Neural progenitor cell (in vitro differentiated cells): ENCODE measurements around the gene STRIP2. TPM values are rescaled to one million over a fixed set of nuclear protein-coding genes. Genes with fewer than 3 reads are reported as not detected.

ENCODE experiments used
- DNase-seq: peaks from one replicate; pipeline ENCODE4 v3.0.0-alpha.2; 2016; ENCODE audit warnings: low spot score
- H2AFZ ChIP-seq: fragments of 200-600 bp; sonication (generic); replicated peaks from 2 replicates; pipeline ENCODE4 v1.6.1; 2016; ENCODE audit warnings: antibody characterized with exemption
- H3F3A ChIP-seq: fragments of 200-600 bp; sonication (generic); 2 replicates; pipeline ENCODE4 v1.6.1; 2016; ENCODE audit warnings: antibody characterized with exemption, low read depth
- H3K27ac ChIP-seq: fragments of 200-600 bp; sonication (generic); 2 replicates; pipeline ENCODE4 v1.5.1; 2016; ENCODE audit warnings: mild to moderate bottlenecking
- H3K27me3 ChIP-seq: fragments of 200-600 bp; sonication (generic); 2 replicates; pipeline ENCODE4 v1.6.1; 2016; ENCODE audit warnings: mild to moderate bottlenecking, moderate library complexity
- H3K36me3 ChIP-seq: fragments of 200-600 bp; sonication (generic); 2 replicates; pipeline ENCODE4 v1.5.1; 2016
- H3K4me1 ChIP-seq: fragments of 200-600 bp; sonication (generic); 2 replicates; pipeline ENCODE4 v1.6.1; 2016; ENCODE audit warnings: mixed run types
- H3K4me2 ChIP-seq: fragments of 200-600 bp; sonication (generic); 2 replicates; pipeline ENCODE4 v1.6.1; 2016
- H3K4me3 ChIP-seq: fragments of 200-600 bp; sonication (generic); 2 replicates; pipeline ENCODE4 v1.5.1; 2016
- H3K79me2 ChIP-seq: fragments of 200-600 bp; sonication (generic); 2 replicates; pipeline ENCODE4 v1.6.1; 2016; ENCODE audit warnings: low read depth
- H3K9ac ChIP-seq: fragments of 200-600 bp; sonication (generic); 2 replicates; pipeline ENCODE4 v1.6.1; 2016
- H3K9me3 ChIP-seq: fragments of 200-600 bp; sonication (generic); 2 replicates; pipeline ENCODE4 v1.5.1; 2016; ENCODE audit warnings: low read depth
- H4K20me1 ChIP-seq: fragments of 200-600 bp; sonication (generic); 2 replicates; pipeline ENCODE4 v1.6.1; 2016; ENCODE audit warnings: low read depth
- H3K27ac Mint-ChIP-seq: 3 replicates; pipeline ENCODE4 v1.8.0; 2021; ENCODE audit warnings: mixed read lengths
- H3K27me3 Mint-ChIP-seq: 2 replicates; pipeline ENCODE4 v1.8.0; 2022; ENCODE audit warnings: low read depth, mild to moderate bottlenecking, inconsistent platforms, moderate library complexity, mixed read lengths; ENCODE audit not compliant: insufficient read depth
- H3K36me3 Mint-ChIP-seq: 3 replicates; pipeline ENCODE4 v1.8.0; 2021; ENCODE audit warnings: mixed read lengths
- H3K4me1 Mint-ChIP-seq: 3 replicates; pipeline ENCODE4 v1.8.0; 2021; ENCODE audit warnings: mixed read lengths
- H3K4me3 Mint-ChIP-seq: 3 replicates; pipeline ENCODE4 v1.8.0; 2021; ENCODE audit warnings: mild to moderate bottlenecking, moderate library complexity, mixed read lengths
- H3K9me3 Mint-ChIP-seq: 3 replicates; pipeline ENCODE4 v1.8.0; 2020; ENCODE audit warnings: mixed read lengths
- CTCF ChIP-seq: fragments of 200-600 bp; sonication (generic); IDR thresholded peaks from 2 replicates; pipeline ENCODE4 v1.5.1; 2017; ENCODE audit warnings: antibody characterized with exemption, mild to moderate bottlenecking
- EZH2 ChIP-seq: fragments of 200-600 bp; sonication (generic); IDR thresholded peaks from 2 replicates; pipeline ENCODE4 v1.6.1; 2017; ENCODE audit warnings: antibody characterized with exemption, mild to moderate bottlenecking, moderate library complexity
- EZH2phosphoT487 ChIP-seq: fragments of 200-600 bp; sonication (generic); IDR thresholded peaks from 2 replicates; pipeline ENCODE4 v1.6.1; 2017; ENCODE audit warnings: antibody characterized with exemption
- small RNA-seq: library from RNA; depleted of rRNA; stranded (forward); fragments of <200 nt; gene quantifications from one replicate; pipeline ENCODE3, GENCODE V24; 2015
- total RNA-seq: library from RNA; depleted of rRNA; stranded (reverse); fragments of >200 nt; gene quantifications from 2 replicates; pipeline ENCODE4 v1.2.3, GENCODE V29; 2015; ENCODE audit warnings: low replicate concordance

STRIP2 gene
- total RNA-seq, 1 donor from 2014 or later: 11.6 TPM

- H3K27me3 ChIP-seq: no peaks in the 10 kb centered on the region
- H3K4me3 ChIP-seq: no peak overlapping the region
- TF ChIP-seq EZH2phosphoT487 (no peak), EZH2 (no peak)
- H3K36me3 ChIP-seq: no peaks in the 10 kb centered on the region
- H3K4me2 ChIP-seq: no peak overlapping the region
- Mint-ChIP-seq H3K4me1 (peaks cover 34% of the 10 kb centered on the region), H3K27me3 (peaks cover 13% of the 10 kb centered on the region), H3K36me3 (no peaks in the 10 kb centered on the region), H3K4me3 (no peak overlapping the region), H3K9me3 (no peaks in the 10 kb centered on the region), H3K27ac (no peak overlapping the region)
- H3K9ac ChIP-seq: no peak overlapping the region
- H3F3A ChIP-seq: peaks cover 6% of the 10 kb centered on the region
- peaks cover 7% of the 10 kb centered on the region for H4K20me1 ChIP-seq
- no peaks in the 10 kb centered on the region for H3K9me3 ChIP-seq
- H3K4me1 ChIP-seq: peaks cover 9% of the 10 kb centered on the region
- no peak overlapping the region for H3K27ac ChIP-seq
- H2AFZ ChIP-seq: no peak overlapping the region
- no peaks in the 10 kb centered on the region for H3K79me2 ChIP-seq
- no peak for DNase-seq
Observed at GRCh38 chr7:129535896-129536295, 101.7 kb downstream of the STRIP2 start.

DNA sequence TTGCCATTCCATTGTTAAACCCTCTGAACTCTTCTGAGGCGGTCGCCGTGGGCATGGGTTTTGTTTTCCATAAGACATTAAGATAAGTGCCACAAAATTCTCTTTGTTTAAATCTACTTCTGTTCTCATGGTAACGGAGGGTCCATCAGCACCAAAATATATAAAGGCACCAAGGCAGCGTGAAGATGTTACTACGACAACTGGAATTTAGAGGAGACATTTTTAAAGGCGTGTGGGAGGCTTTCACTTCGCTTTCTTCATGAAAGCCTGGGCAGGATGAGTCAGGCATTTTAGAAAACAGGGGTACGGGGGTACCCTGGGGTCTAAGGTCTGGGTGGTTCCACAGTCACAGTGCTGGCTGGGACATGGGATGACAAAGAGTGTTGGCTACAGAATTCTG, 102.1 kb downstream of the STRIP2 start:
- Histone ChIP-seq H3K36me3 (no peaks in the 10 kb centered on the region), H3K79me2 (no peaks in the 10 kb centered on the region), H3K9me3 (no peaks in the 10 kb centered on the region), H3F3A (peaks cover 6% of the 10 kb centered on the region), H3K4me1 (peaks cover 9% of the 10 kb centered on the region), H3K27me3 (no peaks in the 10 kb centered on the region), H2AFZ (no peak overlapping the region), H3K9ac (no peak overlapping the region), H3K4me2 (no peak overlapping the region), H3K27ac (no peak overlapping the region), H4K20me1 (peaks cover 7% of the 10 kb centered on the region), H3K4me3 (no peak overlapping the region)
- Mint-ChIP-seq H3K36me3 (no peaks in the 10 kb centered on the region), H3K27me3 (peaks cover 13% of the 10 kb centered on the region), H3K4me1 (peaks cover 34% of the 10 kb centered on the region), H3K9me3 (no peaks in the 10 kb centered on the region), H3K27ac (no peak overlapping the region), H3K4me3 (no peak overlapping the region)
- TF ChIP-seq EZH2 (no peak), CTCF (no peak), EZH2phosphoT487 (no peak)
- no peak for DNase-seq

Small RNA genes within 50 kb of the gene (small RNA-seq; reads per million reads assigned to genes)
- gene AC009244.1: not detected
- not detected for gene RNU1-72P
- not detected for gene SNRPGP3

Other genes starting within 250 kb of the STRIP2 start
- gene SMO, start 245.8 kb upstream of the STRIP2 start, total RNA-seq: 46.0 and 114 TPM in 2 replicates
- 36.1 and 39.3 TPM in 2 replicates for gene AHCYL2, start 209.4 kb upstream of the STRIP2 start, total RNA-seq
- gene SMKR1, start 68.1 kb downstream of the STRIP2 start, total RNA-seq: 0.53 and 0.56 TPM in 2 replicates
- 22.9 and 24.3 TPM in 2 replicates for gene NRF1, start 177.3 kb downstream of the STRIP2 start, total RNA-seq